ENCODE measurements around the gene RGS9. TPM values are rescaled to one million over a fixed set of nuclear protein-coding genes. Genes with fewer than 3 reads are reported as not detected.

RGS9 gene
- total RNA-seq, 2 experiments from 2014 or later = 2.8 to 3.5 TPM

GRCh38 chr17:65184235-65184959 is 47.2 kb downstream of the RGS9 start:
- no peak overlapping the region for H3K4me3 Mint-ChIP-seq
- peaks cover 35% of the 10 kb centered on the region for H3K4me1 Mint-ChIP-seq
- POLR2A ChIA-PET = no interaction called here
- ATAC-seq (ENCODE audit: low read depth) = no peak
- H3K36me3 Mint-ChIP-seq = no peaks in the 10 kb centered on the region
- H3K9me3 Mint-ChIP-seq = no peaks in the 10 kb centered on the region
- no peak for DNase-seq
- no peak overlapping the region for H3K27ac Mint-ChIP-seq
- H3K27me3 Mint-ChIP-seq = peaks cover 10% of the 10 kb centered on the region

- Mint-ChIP-seq H3K4me1 (peaks cover 29% of the 10 kb centered on the region), H3K36me3 (no peaks in the 10 kb centered on the region), H3K9me3 (no peaks in the 10 kb centered on the region), H3K4me3 (no peak overlapping the region), H3K27ac (no peak overlapping the region), H3K27me3 (peaks cover 10% of the 10 kb centered on the region)
- DNase-seq (no peak), ATAC-seq (ENCODE audit: low read depth) (no peak)
- POLR2A ChIA-PET = no interaction called here
Observed at GRCh38 chr17:65185062-65185461, 47.9 kb downstream of the RGS9 start.

GRCh38 chr17:65185668-65186382 is 48.7 kb downstream of the RGS9 start:
- DNase-seq = no peak
- POLR2A ChIA-PET = no interaction called here
- no peak overlapping the region for H3K27ac Mint-ChIP-seq
- no peak for ATAC-seq (ENCODE audit: low read depth)
- H3K27me3 Mint-ChIP-seq = peaks cover 10% of the 10 kb centered on the region
- no peaks in the 10 kb centered on the region for H3K36me3 Mint-ChIP-seq
- peaks cover 23% of the 10 kb centered on the region for H3K4me1 Mint-ChIP-seq
- no peak overlapping the region for H3K4me3 Mint-ChIP-seq
- no peaks in the 10 kb centered on the region for H3K9me3 Mint-ChIP-seq

- no peak overlapping the region for H3K27ac Mint-ChIP-seq
- no peaks in the 10 kb centered on the region for H3K36me3 Mint-ChIP-seq
- no peak for ATAC-seq (ENCODE audit: low read depth)
- H3K4me3 Mint-ChIP-seq = no peak overlapping the region
- peaks cover 7% of the 10 kb centered on the region for H3K27me3 Mint-ChIP-seq
- no peak for DNase-seq
- H3K4me1 Mint-ChIP-seq = peaks cover 7% of the 10 kb centered on the region
- POLR2A ChIA-PET = no interaction called here
- no peaks in the 10 kb centered on the region for H3K9me3 Mint-ChIP-seq
Observed at GRCh38 chr17:65190467-65191097, 53.4 kb downstream of the RGS9 start.

GRCh38 chr17:65191811-65192740 is 54.9 kb downstream of the RGS9 start:
- no peak overlapping the region for H3K27ac Mint-ChIP-seq
- POLR2A ChIA-PET = no interaction called here
- no peaks in the 10 kb centered on the region for H3K9me3 Mint-ChIP-seq
- H3K27me3 Mint-ChIP-seq = peaks cover 4% of the 10 kb centered on the region
- no peak for DNase-seq
- no peak overlapping the region for H3K4me3 Mint-ChIP-seq
- ATAC-seq (ENCODE audit: low read depth) = no peak
- H3K4me1 Mint-ChIP-seq = peaks cover 7% of the 10 kb centered on the region
- H3K36me3 Mint-ChIP-seq = no peaks in the 10 kb centered on the region

GRCh38 chr17:65193305-65193704 is 56.1 kb downstream of the RGS9 start:
- peaks cover 2% of the 10 kb centered on the region for H3K27me3 Mint-ChIP-seq
- no peaks in the 10 kb centered on the region for H3K36me3 Mint-ChIP-seq
- H3K4me3 Mint-ChIP-seq = no peak overlapping the region
- DNase-seq (no peak), ATAC-seq (ENCODE audit: low read depth) (no peak)
- POLR2A ChIA-PET = no interaction called here
- H3K9me3 Mint-ChIP-seq = no peaks in the 10 kb centered on the region
- no peak overlapping the region for H3K27ac Mint-ChIP-seq
- H3K4me1 Mint-ChIP-seq = peaks cover 9% of the 10 kb centered on the region

GRCh38 chr17:65193716-65194293 is 56.6 kb downstream of the RGS9 start:
- peaks cover 13% of the 10 kb centered on the region for H3K4me1 Mint-ChIP-seq
- H3K36me3 Mint-ChIP-seq = no peaks in the 10 kb centered on the region
- no peaks in the 10 kb centered on the region for H3K9me3 Mint-ChIP-seq
- no peak for DNase-seq
- POLR2A ChIA-PET = no interaction called here
- ATAC-seq (ENCODE audit: low read depth) = no peak
- H3K27me3 Mint-ChIP-seq = no peaks in the 10 kb centered on the region
- H3K4me3 Mint-ChIP-seq = no peak overlapping the region
- no peak overlapping the region for H3K27ac Mint-ChIP-seq

GRCh38 chr17:65194670-65195334 is 57.6 kb downstream of the RGS9 start:
- Mint-ChIP-seq H3K4me1 (peaks cover 14% of the 10 kb centered on the region), H3K27me3 (no peaks in the 10 kb centered on the region)
- POLR2A ChIA-PET = no interaction called here

GRCh38 chr17:65195716-65196115 is 58.5 kb downstream of the RGS9 start:
- H3K9me3 Mint-ChIP-seq = no peaks in the 10 kb centered on the region
- DNase-seq = no peak
- POLR2A ChIA-PET = no interaction called here
- no peak overlapping the region for H3K27ac Mint-ChIP-seq
- peaks cover 14% of the 10 kb centered on the region for H3K4me1 Mint-ChIP-seq
- no peaks in the 10 kb centered on the region for H3K36me3 Mint-ChIP-seq
- peaks cover 3% of the 10 kb centered on the region for H3K27me3 Mint-ChIP-seq
- no peak for ATAC-seq (ENCODE audit: low read depth)
- H3K4me3 Mint-ChIP-seq = no peak overlapping the region

More at GRCh38 chr17:65194670-65195334, 57.6 kb downstream of the RGS9 start:
- H3K4me3 Mint-ChIP-seq = no peak overlapping the region
- ATAC-seq (ENCODE audit: low read depth) (no peak), DNase-seq (no peak)
- no peak overlapping the region for H3K27ac Mint-ChIP-seq
- no peaks in the 10 kb centered on the region for H3K9me3 Mint-ChIP-seq
- H3K36me3 Mint-ChIP-seq = no peaks in the 10 kb centered on the region

- H3K27ac Mint-ChIP-seq = no peak overlapping the region
- H3K27me3 Mint-ChIP-seq = peaks cover 3% of the 10 kb centered on the region
- DNase-seq (no peak), ATAC-seq (ENCODE audit: low read depth) (no peak)
- peaks cover 14% of the 10 kb centered on the region for H3K4me1 Mint-ChIP-seq
- no peaks in the 10 kb centered on the region for H3K9me3 Mint-ChIP-seq
- POLR2A ChIA-PET = no interaction called here
- H3K36me3 Mint-ChIP-seq = no peaks in the 10 kb centered on the region
- no peak overlapping the region for H3K4me3 Mint-ChIP-seq
Observed at GRCh38 chr17:65196617-65197016, 59.4 kb downstream of the RGS9 start.

GRCh38 chr17:65197201-65197600 is 60.0 kb downstream of the RGS9 start:
- Mint-ChIP-seq H3K4me3 (no peak overlapping the region), H3K4me1 (peaks cover 10% of the 10 kb centered on the region), H3K27ac (no peak overlapping the region), H3K36me3 (no peaks in the 10 kb centered on the region), H3K9me3 (no peaks in the 10 kb centered on the region), H3K27me3 (peaks cover 6% of the 10 kb centered on the region)
- DNase-seq (no peak), ATAC-seq (ENCODE audit: low read depth) (no peak)
- POLR2A ChIA-PET = no interaction called here

GRCh38 chr17:65198653-65199382 is 61.6 kb downstream of the RGS9 start:
- no peak overlapping the region for H3K27ac Mint-ChIP-seq
- no peak overlapping the region for H3K4me3 Mint-ChIP-seq
- peaks cover 7% of the 10 kb centered on the region for H3K4me1 Mint-ChIP-seq
- no peaks in the 10 kb centered on the region for H3K36me3 Mint-ChIP-seq
- ATAC-seq (ENCODE audit: low read depth) = no peak
- H3K9me3 Mint-ChIP-seq = no peaks in the 10 kb centered on the region
- DNase-seq = no peak
- H3K27me3 Mint-ChIP-seq = peaks cover 6% of the 10 kb centered on the region
- POLR2A ChIA-PET = interaction anchor here (0.9 to 1.0 kb wide), 2 partner anchors 25 to 75 kb away, joined by 3 read pairs; no protein-coding TSS in a partner anchor

All from activated naive CD8-positive, alpha-beta T cell treated with anti-CD3 and anti-CD28 coated beads, Interleukin-2, amount 10 ng/mL, durations not matched to agents 7 days and 5 days (primary cell).